ENCODE data around the gene HIF3A. TPM values are rescaled to one million over a fixed set of nuclear protein-coding genes. Genes with fewer than 3 reads are reported as not detected.
A peak's percentile ranks its signal among the peaks of the same experiment; 100 is the strongest.
"Not testable (repeated sequence)": the region's sequence is repeated elsewhere in the genome, so short reads cannot be mapped to it uniquely, and the experiment has no call there.

The HIF3A gene
- total and polyA plus RNA-seq, 12 donors = 2.7 to 69.0 (median 24.0) TPM

DNA sequence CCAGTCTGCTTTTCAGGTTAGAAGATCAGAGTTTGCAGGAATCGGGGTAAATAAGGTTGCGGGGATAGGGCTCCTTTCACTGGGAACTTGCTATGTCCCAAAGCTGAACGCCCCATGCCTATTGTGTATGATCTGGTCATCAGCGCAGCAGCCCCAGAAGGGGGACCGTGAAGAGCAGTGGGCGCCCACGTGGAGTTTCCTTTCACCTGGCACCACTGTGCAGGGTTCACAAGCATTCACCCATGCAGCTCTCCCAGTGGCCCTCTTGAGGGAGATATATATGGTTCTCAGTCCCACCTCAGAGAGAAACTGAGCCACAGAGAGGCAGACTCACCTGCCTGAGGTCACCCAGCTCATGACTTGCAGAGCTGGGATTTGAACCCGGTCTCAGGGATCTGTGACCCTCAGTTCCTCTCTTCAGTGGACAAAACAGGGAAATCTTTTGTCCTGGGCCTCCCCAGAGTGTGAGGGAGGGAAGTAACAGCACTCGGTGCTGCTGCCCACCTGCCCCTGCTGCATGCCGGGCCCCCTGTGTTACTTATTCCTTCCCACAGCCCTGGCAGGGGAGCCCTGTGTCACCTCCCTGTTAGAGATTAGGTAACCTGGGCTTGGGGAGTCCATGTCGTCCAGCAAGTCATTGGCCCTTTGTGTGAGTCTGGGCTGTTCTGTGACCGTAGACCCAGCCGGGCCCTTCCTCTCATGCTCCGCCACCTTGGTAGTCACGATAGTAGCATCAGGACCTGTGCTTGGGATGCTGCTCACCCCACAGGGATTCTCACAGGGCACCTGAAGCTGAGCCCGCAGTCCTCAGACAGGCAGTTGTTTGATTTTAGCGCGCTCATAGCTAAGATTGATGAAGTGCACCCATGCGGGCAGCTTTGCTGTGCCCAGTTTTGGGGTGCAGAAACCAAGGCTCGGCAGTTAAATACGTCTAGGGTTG, 78.0 kb downstream of the HIF3A start:
- intact Hi-C loops (cut with DNase I) = loop anchor here in 1 of 2 donors (10.0 kb wide), 1 partner anchor 90 kb away; no protein-coding TSS in a partner anchor
- H3K36me3 ChIP-seq (replicated peaks in 1 of 2) = peaks cover 0 to 40% of the 10 kb centered on the region in 2 donors
- 86 to 97% (median 91%) methylated on average over 11 to 21 of the region's 21 CpGs for WGBS, 4 donors
- H3K4me3 ChIP-seq = no peak overlapping the region
- TF ChIP-seq, protein P1, sequence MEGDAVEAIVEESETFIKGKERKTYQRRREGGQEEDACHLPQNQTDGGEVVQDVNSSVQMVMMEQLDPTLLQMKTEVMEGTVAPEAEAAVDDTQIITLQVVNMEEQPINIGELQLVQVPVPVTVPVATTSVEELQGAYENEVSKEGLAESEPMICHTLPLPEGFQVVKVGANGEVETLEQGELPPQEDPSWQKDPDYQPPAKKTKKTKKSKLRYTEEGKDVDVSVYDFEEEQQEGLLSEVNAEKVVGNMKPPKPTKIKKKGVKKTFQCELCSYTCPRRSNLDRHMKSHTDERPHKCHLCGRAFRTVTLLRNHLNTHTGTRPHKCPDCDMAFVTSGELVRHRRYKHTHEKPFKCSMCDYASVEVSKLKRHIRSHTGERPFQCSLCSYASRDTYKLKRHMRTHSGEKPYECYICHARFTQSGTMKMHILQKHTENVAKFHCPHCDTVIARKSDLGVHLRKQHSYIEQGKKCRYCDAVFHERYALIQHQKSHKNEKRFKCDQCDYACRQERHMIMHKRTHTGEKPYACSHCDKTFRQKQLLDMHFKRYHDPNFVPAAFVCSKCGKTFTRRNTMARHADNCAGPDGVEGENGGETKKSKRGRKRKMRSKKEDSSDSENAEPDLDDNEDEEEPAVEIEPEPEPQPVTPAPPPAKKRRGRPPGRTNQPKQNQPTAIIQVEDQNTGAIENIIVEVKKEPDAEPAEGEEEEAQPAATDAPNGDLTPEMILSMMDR (IDR thresholded peaks at IDR 0.05) = no peak
- no peak for TF ChIP-seq POLR2A (IDR thresholded peaks at IDR 0.05)
- H3K27ac ChIP-seq = peak overlapping the region in 2 of 5 donors; percentile 65 to 75
- H3K4me1 ChIP-seq (replicated peaks in 1 of 2) = peaks cover 12 to 53% of the 10 kb centered on the region in 2 donors
- DNase-seq = peak in 4 of 7 donors; percentile 14 to 46 (median 15)
- H3K27me3 ChIP-seq = no peaks in the 10 kb centered on the region
- H3K9me3 ChIP-seq (replicated peaks in 1 of 3) = no peaks in the 10 kb centered on the region

DNA sequence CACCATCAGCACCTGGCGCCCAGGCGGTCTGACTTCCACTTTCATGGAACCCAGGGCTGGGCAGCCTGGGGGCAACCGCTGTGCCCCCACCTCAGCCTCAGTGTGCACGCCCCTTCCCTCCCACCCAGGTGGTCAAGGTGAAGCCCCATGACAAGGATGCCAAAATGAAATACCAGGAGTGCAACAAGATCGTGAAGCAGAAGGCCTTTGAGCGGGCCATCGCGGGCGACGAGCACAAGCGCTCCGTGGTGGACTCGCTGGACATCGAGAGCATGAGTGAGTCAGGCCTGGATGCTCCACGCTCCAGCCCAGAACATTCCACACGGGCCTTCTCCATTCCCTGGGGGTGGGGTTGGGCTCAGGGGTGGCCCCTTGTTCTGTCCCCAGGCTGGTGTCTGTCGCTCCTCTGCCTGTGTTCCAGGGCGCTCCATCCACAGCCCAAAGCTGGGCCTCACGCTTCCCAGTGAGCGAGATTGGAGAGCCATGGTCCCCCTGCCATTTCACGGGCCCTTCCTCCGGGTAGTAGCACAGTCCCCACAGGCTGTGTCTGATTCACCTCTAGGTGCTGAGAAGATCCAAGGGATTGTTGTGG, 78.7 kb downstream of the HIF3A start:
- H3K27ac ChIP-seq; H3K9me3 ChIP-seq (replicated peaks in 1 of 3); H3K4me3 ChIP-seq; H3K27me3 ChIP-seq: not testable (repeated sequence)
- WGBS, 4 donors = 88 to 97% (median 93%) methylated on average over 14 to 22 of the region's 22 CpGs
- H3K36me3 ChIP-seq (replicated peaks in 1 of 2) = peaks cover 0 to 43% of the 10 kb centered on the region in 2 donors
- peak in 3 of 7 donors; percentile 13 to 45 (median 14) for DNase-seq
- intact Hi-C loops (cut with DNase I) = loop anchor here in 1 of 2 donors (10.0 kb wide), 1 partner anchor 91 kb away; no protein-coding TSS in a partner anchor
- H3K4me1 ChIP-seq (replicated peaks in 1 of 2) = peaks cover 12 to 59% of the 10 kb centered on the region in 2 donors

DNA sequence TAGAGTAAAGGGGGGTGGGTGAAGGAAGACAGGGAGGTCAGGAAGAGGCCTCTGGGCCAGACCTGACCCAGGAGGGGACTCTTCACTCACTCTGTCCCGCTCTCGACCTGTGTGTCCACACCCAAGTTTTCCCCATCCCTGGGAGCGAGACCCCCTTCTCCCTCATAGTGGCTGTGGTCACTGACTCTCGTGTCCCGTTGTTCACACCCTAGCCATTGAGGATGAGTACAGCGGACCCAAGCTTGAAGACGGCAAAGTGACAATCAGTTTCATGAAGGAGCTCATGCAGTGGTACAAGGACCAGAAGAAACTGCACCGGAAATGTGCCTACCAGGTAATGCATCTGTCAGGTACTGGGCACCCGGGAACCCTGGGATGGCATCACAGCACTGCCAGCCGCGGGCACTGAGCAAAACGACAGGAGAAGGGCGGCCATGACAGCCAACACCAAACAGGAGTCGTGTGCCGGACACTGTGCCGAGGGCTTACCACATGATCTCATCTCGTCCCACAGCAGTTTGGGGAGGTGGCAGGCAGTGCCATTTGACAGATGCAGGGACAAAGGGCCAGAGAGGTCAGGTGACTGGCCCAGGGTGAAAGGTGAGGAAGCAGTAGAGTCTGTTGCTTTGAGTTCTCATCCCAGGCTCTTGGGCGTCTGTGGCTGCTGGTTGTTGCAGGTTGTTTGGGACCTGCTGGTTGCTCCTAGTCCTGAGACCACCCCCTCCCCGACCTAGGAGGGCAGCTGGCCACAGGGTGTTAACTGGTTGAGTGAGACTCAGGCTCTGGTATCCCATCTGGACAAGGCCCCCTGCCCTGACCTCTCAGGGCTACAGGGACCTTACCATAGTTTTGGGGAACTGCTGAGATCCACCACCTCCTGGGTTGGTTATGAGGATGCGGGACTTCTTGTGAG, 79.7 kb downstream of the HIF3A start:
- no peaks in the 10 kb centered on the region for H3K9me3 ChIP-seq (replicated peaks in 1 of 3)
- H3K36me3 ChIP-seq (replicated peaks in 1 of 2) = peaks cover 0 to 51% of the 10 kb centered on the region in 2 donors
- intact Hi-C loops (cut with DNase I) = loop anchor here in 1 of 2 donors (10.0 kb wide), 1 partner anchor 92 kb away; no protein-coding TSS in a partner anchor
- TF ChIP-seq, protein P1 (IDR thresholded peaks at IDR 0.05) = no peak
- no peak for TF ChIP-seq POLR2A (IDR thresholded peaks at IDR 0.05)
- H3K27me3 ChIP-seq = no peaks in the 10 kb centered on the region
- H3K4me3 ChIP-seq = no peak overlapping the region
- 93 to 95% (median 94%) methylated on average over 18 to 20 of the region's 20 CpGs for WGBS, 4 donors
- peak in 4 of 7 donors; percentile 13 to 48 (median 20) for DNase-seq
- H3K27ac ChIP-seq = no peak overlapping the region
- peaks cover 12 to 52% of the 10 kb centered on the region in 2 donors for H3K4me1 ChIP-seq (replicated peaks in 1 of 2)

DNA sequence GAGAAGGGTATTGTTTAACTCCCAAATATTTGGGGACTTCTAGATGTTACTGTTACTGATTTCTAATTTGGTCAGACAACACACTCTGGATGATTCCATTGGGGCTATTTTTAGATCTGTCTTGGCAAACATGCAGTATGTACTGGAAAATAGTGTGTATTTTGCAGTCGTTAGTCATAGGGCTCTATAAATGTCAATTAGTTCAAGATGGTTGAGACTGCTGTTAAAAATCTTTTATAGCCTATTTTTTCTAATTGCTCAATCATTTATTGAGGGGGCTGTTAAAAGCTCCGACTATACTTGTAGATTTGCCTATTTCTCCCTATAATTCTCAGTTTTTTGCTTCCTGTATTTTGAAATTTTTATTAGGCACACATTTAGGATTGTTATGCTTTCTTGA, 81.4 kb downstream of the HIF3A start:
- WGBS, 4 donors = 21 to 30% (median 24%) methylated on average over 2 of the region's 2 CpGs
- no peak overlapping the region for H3K4me3 ChIP-seq
- TF ChIP-seq, protein P1 (IDR thresholded peaks at IDR 0.05) = no peak
- DNase-seq = peak in 1 of 7 donors; percentile 26
- H3K4me1 ChIP-seq (replicated peaks in 1 of 2) = peaks cover 9 to 45% of the 10 kb centered on the region in 2 donors
- H3K27ac ChIP-seq = peak overlapping the region in 2 of 5 donors; percentile 12 to 78
- intact Hi-C loops (cut with DNase I) = loop anchor here in 1 of 2 donors (10.0 kb wide), 1 partner anchor 93 kb away; no protein-coding TSS in a partner anchor
- no peaks in the 10 kb centered on the region for H3K9me3 ChIP-seq (replicated peaks in 1 of 3)
- H3K36me3 ChIP-seq (replicated peaks in 1 of 2) = peaks cover 0 to 69% of the 10 kb centered on the region in 2 donors
- no peaks in the 10 kb centered on the region for H3K27me3 ChIP-seq
